Activated CD4-positive, alpha-beta T cell treated with anti-CD3 and anti-CD28 coated beads for 1 hour (primary cell): ENCODE results near the gene HOXB3.
A peak's percentile ranks its signal among the peaks of the same experiment; 100 is the strongest.

Source experiments
- DNase-seq: peaks from one replicate; pipeline ENCODE4 v3.0.0-alpha.2; 2020

The HOXB3 gene

GRCh38 chr17:48596735-48597527, 6.9 kb upstream of the HOXB3 start:
- no peak for DNase-seq

- DNase-seq, result no peak
Measured at GRCh38 chr17:48596000-48596734, 6.1 kb upstream of the HOXB3 start.

- no peak for DNase-seq
Measured at GRCh38 chr17:48595278-48595999, 5.4 kb upstream of the HOXB3 start.

DNA sequence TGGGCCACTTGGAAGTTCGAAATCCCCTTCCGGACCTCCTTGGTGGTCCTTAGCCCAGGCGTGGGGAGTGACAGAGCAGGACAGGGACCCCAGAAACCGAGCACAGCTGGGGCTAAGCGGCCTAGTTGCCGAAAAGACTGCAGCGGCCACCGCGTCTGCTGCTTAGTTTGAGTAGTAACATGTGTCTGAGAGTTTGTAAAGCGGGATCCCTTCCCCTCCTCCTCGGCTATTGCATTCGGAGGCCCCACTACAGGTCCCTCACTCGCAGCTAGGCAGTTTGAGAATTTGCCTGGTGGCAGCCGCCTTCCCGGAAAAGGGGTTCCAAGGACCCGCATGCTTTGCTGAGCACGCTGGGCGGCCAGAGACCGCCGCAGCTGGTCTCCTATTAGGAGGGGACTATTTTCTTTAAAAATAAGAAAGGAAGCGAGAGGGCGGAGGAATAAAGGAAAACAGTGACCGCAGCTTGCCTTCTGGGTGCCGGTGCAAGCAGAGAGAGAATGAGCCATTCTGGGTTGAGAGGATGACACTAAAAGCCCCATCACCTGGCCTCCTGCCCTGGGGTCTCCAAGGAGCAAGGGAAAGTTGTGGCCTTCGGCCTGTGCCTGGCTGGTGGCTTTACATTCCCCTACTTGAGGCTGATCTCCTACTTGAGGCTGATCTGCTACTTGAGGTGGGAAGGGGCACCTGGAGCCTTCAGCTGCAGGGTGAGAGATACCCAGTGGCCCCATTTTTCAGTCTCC, 4.7 kb upstream of the HOXB3 start:
- DNase-seq, result no peak

- peak; percentile 66 for DNase-seq
Measured at GRCh38 chr17:48593840-48594537, 3.9 kb upstream of the HOXB3 start.

- DNase-seq, result no peak
Measured at GRCh38 chr17:48593126-48593829, 3.2 kb upstream of the HOXB3 start, which contains the start of gene HOXB5. Gene HOXB5 (minus strand): TSS chr17:48593779. CDS start chr17:48593682, 97 bp downstream.

GRCh38 chr17:48592577-48592976, 2.5 kb upstream of the HOXB3 start:
- DNase-seq, result no peak

GRCh38 chr17:48592057-48592514, 2.0 kb upstream of the HOXB3 start:
- no peak for DNase-seq

GRCh38 chr17:48591255-48592056, 1.4 kb upstream of the HOXB3 start:
- DNase-seq, result no peak

DNA sequence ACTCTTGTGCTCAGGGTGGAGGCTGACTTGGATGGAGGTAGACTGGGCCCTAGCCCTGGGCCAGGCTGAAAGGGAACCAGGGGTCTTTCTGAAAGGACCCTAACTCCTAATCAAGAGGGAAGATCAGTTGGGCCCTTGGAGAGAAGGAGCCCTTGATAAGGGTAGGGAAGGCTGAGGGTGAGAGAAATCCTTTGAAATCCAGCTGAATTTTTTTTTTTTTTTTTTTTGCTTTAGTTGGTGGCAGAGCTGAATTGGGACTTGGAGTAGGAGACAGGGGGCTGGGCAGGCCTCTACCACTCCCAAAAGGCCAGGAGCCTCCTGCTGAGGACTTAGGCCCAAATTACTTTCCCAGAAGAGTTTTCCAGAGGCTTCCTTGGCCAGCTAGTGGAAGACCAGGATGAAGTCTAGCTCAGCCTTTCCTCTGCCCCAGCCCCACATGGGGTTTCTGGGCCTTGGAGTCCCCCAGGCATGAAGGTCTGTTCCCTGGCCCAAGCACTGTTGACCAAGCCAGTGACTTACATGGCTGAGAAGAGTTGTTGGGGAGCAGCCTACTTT, 643 bp upstream of the HOXB3 start:
- no peak for DNase-seq

- no peak for DNase-seq
Measured at GRCh38 chr17:48589060-48589830, 796 bp downstream of the HOXB3 start.

- no peak for DNase-seq
Measured at GRCh38 chr17:48588528-48588927, 1.5 kb downstream of the HOXB3 start.

- no peak for DNase-seq
Measured at GRCh38 chr17:48588074-48588415, 2.0 kb downstream of the HOXB3 start.

GRCh38 chr17:48587276-48588073, 2.6 kb downstream of the HOXB3 start:
- no peak for DNase-seq

DNA sequence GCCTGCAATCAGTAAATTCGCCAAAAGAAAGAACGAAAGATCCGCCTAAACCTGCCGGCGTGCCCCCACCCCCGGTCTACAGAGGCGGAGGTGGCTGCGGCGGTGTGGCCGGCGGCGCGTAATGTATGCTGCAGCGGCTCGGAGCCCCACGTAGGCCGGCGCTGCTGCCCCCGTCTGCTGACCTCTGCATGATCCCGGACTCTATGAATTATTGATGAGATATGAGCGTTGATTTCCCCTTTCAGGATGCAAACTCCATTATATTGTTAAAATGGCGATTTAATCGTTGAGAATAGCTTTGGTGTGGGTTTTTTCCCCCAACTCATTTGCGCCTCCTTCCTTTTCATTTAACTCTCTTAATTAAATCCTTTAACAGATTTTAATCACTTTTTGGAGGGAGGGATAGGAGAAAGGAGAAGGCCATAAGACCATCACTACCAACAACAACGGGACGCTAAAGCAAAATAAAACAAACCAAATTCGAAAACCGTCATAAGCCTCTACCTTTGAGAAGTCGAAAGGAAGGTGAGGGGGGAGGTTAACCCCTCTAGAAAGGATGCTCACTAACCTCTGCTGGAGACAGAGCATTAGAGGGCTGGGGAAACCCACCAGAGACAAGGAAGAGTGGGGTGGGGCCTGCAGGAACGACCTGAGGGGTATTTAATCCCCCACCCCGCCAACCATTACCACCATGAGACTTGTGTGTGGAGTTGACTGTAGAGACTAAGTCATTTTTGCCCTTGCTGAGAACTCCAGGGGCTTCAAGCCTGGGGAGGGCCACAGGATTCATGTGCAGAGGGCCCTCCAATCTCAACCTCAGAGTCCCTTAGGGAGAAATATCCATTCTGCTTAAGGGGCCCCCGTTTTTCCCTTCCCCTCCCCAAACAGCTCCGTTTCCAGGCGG, 3.4 kb downstream of the HOXB3 start:
- no peak for DNase-seq

DNA sequence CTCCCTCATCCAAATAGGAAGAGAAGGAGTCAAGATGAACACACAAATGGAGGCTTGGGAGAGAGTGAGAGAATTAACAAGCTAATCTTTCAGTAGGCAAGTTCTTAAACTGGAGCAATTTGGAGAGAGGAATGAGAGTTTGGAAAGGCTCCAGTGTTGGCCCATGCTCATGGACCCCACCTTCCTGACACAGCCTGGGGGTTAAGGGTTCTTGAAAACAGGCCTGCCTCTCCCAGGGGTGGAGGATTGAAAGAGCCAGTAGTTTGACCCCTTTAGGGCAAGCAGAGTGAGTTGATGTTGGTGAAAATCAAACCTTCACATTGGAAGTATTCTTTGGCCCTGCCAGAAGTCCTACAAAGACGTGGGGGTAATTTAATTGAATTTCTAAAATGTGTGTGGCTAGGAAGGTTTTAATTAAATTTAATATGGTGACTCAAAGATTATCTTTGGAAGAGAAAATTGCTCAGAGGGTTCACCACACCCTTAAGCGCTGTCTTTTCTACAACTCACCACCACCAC, 5.8 kb downstream of the HOXB3 start:
- DNase-seq, result no peak

- DNase-seq, result no peak
Measured at GRCh38 chr17:48583708-48584222, 6.3 kb downstream of the HOXB3 start.
